GM21367 (cell line): ENCODE measurements around the gene ZFYVE26.
"Not testable (repeated sequence)": the region's sequence is repeated elsewhere in the genome, so short reads cannot be mapped to it uniquely, and the experiment has no call there.

Source experiments
- ATAC-seq: cut with Tn5 transposase; IDR thresholded peaks from one replicate; pipeline ENCODE4 v1.9.1; 2021; ENCODE audit not compliant: unreplicated experiment

The ZFYVE26 gene

DNA sequence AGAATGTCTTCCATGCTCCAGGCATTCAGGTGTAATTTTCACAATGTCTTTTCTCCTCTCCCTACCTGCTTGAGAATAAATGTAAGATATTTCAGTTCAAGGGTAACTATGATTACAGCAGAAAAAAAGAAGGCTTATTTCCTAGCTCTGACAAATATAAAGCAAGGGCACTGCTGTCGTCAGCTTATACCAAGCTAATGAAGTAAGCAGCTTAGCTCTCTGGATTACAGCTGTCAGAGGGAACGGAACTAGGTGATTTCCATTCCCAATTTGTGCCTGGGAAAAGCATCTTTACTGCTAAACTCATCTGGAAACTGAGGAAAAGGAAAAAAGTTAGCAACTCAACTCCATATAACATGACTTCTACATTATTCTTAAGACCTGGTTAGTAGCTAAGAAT is 56.5 kb downstream of the ZFYVE26 start:
- ATAC-seq: no peak

DNA sequence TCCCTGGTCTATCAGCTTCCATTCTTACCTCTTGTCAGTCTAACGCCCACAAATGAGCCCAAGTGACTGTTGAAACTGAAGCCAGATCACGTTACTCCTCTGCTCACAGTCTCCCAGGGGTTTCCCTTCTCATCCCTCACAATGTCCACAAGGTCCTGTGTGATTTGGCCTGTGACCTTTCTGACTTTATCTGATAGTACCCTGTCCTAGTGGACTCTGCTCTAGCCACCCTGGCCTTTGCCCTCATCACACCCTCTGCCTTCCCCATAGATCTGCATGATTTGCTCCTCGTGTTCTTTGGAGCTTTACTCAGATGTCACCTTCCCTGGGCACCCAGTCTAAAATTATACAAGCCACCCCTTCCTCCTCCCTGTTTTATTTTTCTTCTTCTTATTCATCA is 59.2 kb downstream of the ZFYVE26 start:
- ATAC-seq: no peak

DNA sequence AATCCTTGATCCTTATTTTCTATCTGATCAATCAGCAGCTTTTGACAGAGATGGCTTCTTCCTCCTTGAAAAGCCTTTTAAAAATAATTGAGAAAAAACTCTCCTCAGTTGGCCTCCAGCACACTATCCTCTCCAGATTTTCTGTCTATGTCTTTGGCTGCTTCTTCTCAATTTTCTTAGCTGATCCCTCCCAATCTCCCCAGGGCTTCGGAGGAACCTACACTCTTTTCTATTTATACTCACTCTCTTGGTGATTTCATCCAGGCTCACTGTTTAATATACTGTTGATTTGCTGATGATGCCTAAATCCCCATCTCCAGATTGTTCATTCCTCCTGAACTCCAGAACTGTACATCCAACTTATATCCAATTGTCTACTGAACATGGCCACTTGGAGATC is 59.9 kb downstream of the ZFYVE26 start:
- no peak for ATAC-seq

DNA sequence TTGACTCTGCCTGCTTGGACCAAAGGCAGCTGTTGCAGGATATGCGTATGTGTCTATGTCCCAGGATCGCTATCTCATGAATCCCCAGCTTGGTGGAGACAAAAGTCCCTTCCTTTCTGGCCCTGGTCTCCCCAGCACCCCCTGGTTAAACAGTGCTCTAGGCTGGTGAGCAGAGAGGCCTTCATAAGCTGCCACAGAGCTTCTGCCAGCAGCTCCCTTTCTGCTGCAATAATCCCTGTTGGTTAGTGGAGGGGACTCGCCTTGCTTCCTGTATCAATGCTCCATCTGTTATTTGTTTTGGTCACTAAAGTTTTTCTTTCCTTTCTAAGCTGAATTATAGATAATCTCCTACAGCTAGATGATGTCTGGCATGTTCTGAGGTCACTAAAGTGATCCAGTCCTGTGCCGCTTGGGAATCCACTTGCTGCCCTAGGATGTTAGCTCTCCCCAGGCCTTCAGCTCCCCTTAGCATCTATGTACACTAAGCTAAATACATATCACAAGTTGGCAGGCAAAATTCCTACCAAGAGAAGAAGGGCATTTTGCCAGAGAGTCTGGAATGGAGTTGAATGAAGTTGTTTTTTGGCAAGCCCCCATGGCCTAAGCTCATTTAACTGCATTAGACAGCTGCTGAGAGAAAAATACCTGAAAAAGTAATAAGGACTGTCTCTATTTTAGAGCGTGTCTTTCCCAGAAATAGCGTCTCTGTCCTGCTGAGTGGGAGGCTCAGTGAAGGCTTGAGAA is 66.9 kb downstream of the ZFYVE26 start:
- ATAC-seq: no peak

DNA sequence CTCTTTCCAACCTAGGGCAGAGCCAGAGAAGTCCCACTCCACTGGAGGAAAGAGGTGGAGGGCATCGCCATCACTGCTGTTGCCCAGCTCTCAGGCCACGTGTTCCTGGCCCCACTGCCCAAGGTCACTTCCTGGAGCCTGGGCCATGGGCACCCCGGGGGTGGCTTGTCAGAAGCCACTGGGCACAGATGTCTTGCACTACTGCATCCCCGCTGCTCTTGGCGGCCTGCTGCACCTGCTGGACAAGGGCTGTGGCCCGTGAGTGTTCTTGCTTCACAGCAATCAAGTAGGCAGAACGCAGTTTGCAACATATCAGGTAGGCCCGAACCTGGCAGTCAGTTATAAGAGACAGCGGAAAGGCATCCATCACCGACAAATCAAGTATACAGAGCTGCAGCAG is 68.1 kb downstream of the ZFYVE26 start:
- no peak for ATAC-seq

DNA sequence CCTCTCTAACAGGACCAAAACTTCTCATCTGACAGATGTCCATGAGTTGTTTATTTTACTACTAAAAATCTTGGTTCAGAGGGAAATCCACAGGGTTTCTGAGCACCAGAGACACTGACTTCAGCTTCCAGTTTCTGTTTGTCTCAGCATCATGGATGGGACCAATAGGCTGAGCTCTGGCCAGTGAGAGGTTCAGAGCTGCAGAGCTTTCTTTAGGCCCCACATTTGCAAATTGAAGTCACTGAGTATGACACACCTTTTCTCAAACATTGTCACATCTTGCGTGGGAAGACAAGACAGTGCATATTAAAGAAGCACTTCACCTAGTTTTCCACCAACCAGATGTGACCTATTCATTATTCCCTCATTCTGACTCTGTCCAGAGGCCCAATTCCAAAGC is 69.5 kb downstream of the ZFYVE26 start:
- ATAC-seq: no peak

DNA sequence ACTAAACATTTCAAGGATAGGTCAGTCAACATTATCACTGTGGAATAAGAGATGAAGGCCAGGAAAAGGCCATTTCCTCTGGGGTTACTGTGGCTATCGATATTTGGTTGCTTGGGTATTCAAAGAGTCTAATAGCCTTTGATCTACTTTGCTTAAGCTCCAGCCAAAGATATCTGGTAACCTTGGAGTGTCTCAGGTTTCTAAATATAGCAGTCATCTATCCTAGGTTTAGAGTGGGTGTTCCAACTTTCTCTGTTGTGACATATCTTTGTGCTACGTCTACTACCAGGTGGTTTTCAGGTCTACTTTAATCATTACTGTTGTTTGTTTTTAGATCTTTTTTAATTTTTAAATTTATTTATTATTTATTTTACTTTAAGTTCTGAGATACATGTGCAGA is 72.3 kb downstream of the ZFYVE26 start:
- no peak for ATAC-seq

DNA sequence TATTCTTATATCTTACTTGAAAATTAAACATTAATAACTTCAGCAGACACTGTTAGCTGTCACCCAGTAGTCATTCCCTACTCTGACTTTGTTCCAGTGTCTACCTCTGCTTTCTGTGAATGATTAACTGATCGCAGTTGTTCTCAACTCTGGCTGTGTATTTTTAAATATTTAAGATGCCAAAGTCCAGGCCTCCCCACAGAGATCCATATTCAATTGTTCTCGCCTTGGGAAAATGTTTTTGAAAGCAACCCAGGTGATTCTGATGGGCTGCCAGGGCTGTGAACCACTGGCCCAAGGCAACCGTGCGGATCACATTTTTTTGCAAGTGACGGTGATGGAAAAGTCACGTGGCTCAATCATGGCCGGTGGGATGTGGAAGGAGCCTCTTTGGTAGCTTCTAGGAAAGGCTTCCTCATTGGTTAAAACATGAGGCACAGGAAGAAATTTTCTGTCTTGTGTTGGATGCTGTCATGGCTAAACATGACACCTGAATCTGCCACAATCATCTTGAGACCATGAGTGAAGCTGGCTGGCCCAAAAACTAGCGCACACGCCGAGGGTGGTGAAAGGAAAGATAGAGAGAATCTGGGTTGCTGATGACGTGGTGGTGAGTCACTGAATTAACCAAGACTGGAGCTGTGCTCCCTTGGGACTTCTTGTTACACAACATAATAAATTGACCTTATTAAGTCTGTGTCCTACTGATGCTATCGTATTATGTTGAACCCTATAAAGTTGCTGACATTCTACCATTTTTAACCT is 77.5 kb downstream of the ZFYVE26 start:
- no peak for ATAC-seq

DNA sequence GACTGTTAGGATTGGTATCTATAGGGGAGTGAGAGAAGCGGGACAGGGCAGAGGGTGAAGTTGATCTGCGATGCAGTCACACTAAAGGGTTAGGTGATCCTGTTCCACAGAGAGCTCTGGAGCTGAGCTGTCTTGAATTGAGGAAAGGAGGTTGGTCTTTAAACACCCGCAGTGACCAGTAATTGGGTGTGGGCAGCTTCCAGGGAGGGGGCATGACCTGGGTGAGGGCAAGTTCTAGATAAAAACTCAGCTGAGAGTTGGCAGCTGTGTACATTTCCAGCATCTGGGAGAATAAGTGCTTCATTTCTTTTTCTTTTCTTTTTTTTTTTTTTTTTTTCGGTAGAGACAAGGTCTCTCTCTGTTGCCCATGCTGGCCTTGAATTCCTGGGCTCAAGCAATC is 79.6 kb downstream of the ZFYVE26 start:
- ATAC-seq: no peak

DNA sequence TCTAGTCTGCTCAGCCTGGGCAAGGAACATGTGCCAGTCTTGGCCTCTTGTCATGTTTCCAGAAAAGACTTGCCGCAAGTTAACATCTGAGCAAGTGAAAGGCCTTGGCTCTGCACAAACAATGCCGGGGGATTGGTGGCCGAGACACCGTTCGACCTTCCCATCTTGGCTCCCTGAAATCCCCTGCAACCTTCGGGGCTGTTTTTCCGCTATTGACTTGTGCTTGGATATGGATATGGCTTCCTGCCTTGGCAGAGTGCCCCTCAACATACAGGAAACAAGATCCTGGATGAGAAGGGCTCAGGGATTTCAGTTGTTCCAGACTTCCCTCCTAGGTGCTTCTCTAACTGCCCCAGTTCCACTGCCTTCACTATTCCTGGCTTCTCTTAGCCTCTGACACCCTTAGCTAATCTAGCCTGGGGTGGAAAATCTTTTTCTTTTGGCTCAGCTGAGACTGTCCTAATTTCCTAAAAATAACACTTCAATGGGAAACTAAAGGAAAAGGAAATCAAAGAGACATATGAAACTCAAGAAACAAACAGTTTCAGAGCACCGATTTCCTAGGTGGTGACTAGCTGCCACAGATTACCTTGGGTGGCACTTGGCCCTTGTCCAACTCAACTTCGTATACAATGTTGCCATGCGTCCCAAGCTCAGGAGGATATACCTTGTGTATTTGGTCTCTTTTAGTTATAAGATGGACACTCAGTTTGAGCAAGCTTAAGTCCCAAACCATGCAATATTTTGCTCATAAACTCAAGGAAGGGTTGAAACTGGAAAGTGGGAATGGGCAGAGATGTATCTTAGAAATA is 80.8 kb downstream of the ZFYVE26 start:
- no peak for ATAC-seq

DNA sequence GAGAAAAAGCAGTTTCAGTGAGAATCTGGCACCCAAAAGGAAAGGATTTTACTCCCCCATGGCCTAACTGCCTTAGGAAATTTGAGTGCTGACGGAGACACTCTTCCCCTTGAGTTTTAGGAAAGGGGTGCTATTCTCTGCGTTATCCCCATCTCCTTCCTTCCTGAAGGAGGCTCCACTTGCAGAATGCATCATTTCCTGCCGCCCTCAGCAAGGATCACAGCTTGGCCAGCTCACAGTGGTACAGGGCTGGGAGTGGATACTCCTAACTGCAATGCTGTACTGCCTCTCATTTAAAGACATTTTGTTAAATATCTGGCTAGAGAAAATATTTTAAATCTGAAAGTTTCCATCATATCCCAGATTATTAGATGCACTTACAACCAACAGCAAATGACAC is 81.7 kb downstream of the ZFYVE26 start:
- no peak for ATAC-seq

DNA sequence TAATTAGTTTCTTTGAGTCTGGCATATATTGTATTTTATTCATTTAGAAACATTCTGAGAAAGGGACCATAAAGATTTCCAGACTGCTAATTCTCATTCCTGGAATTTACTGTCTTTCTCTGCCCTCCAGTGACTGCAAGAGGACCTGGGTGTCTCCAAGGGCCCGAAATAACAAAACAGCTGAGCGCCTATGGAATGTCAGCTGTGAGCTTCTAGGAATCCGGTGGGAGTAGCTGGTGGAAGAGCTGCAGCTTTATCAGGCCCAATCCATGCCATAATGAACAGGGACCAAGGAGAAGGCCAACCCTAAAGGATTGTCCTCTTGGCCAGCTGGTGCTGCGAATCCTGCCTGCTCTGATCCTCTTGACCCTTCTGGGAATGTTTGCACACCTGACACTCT is 82.8 kb downstream of the ZFYVE26 start:
- ATAC-seq: no peak

DNA sequence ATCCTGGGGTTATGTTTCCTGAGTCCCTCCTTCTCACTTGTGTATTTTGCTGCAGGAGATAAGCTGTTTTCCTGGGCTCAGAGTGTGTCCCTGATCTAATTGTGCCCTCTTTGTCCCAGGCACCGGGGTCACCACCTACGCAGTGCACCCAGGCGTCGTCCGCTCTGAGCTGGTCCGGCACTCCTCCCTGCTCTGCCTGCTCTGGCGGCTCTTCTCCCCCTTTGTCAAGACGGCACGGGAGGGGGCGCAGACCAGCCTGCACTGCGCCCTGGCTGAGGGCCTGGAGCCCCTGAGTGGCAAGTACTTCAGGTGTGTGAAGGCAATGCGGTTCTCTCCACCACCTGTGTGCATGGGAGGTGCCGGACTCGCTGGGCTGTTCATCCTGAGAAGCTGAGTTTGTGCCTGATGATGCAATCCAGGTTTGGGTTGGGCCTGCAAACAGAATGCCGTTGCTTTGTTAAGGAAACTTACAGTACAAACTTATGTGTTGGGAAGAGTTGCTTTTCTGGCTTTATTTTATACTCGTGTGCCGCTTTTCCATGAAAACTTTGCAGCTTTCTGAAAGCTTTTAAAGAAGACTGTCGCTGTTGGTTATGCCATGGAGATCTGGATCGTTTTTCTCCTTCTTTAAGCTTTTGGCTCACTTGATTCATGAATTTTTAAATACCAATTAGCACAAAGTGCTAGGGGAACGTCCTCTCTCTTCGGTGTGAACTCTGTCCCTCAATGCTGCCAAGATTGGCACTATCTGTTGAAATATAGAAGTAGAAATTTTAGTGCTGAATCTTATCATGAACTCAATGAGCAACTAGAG is 87.1 kb downstream of the ZFYVE26 start:
- no peak for ATAC-seq

DNA sequence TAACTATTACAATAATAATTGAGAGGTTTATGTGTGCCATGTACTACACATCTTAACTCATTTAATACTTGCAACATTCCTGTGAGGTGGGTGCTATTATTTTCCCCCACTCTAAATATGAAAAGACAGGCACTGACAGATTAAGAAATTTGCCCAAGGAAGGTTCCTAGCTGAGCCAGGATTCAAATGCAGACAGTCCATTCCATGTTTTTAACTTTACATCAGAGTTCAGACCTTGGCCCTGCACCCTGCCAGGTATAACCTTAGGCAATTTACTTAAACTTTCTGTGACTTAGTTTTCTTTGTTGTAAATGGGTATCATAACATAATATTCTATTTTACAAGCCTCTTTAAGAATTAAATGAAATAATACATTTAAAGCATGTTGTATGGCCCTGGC is 88.1 kb downstream of the ZFYVE26 start:
- no peak for ATAC-seq

DNA sequence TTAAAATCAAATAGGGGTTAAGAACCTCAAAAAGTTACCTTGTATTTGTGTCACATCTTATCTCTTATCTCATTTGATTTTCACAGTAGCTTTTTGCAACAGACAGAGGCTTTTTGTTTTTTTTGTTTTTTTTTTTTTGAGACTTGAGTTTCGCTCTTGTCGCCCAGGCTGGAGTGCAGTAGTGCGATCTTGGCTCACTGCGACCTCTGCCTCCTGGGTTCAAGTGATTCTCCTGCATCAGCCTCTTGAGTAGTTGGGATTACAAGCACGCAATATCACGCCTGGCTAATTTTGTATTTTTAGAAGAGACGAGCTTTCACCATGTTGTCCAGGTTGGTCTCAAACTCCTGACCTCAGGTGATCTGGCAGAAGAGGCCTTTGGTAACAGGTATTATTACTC is 89.0 kb downstream of the ZFYVE26 start:
- no peak for ATAC-seq

DNA sequence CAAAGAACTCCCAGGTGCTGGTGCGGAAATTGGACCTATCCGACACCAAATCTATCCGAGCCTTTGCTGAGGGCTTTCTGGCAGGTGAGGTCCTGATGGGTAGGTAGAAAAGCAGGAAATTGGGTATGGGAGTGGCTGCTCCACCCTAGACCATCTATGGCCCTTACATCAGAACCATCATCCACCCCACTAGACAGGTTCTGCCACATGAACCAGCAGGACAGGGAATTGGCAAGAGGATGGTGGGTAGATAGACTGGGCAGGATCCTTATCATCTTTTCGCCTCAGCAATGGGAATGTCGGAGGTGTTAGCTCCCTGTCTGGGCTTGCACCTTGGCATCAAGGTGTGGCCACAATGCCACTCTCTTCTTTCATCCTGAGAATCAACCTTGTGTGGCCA is 91.2 kb downstream of the ZFYVE26 start:
- no peak for ATAC-seq

DNA sequence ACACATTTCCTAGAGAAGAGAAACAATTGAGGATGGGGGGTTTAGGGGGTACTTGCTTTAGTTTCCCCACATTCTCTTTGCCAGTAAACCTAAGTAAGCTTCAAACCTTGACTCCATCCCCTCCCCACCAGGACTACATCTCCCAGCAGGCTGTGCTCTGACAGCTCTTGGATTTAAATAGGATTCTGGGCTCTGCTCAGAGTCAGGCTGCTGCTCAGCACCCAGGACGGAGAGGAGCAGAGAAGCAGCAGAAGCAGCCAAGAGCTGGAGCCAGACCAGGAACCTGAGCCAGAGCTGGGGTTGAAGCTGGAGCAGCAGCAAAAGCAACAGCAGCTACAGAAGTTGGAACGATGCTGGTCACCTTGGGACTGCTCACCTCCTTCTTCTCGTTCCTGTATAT is 94.1 kb downstream of the ZFYVE26 start:
- ATAC-seq: no peak

DNA sequence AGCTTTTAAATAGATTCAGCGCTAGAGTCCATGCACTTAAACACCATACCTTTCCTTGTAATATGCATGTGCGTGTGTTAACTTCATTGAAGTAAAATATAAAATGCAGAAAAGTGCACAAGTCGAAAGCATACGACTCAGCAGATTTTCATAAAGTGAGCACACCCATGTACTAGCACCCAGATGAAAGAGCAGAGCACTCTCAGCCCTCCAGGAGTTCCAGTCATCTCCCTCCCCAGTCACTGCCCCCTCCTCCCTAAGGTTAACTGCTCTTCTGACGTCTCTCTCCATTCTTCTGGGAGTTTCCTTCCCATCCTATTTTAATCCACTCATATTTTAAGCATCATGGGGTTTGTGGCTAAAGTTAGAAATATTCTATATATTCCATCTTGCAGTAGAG is 94.5 kb downstream of the ZFYVE26 start:
- ATAC-seq: no peak

DNA sequence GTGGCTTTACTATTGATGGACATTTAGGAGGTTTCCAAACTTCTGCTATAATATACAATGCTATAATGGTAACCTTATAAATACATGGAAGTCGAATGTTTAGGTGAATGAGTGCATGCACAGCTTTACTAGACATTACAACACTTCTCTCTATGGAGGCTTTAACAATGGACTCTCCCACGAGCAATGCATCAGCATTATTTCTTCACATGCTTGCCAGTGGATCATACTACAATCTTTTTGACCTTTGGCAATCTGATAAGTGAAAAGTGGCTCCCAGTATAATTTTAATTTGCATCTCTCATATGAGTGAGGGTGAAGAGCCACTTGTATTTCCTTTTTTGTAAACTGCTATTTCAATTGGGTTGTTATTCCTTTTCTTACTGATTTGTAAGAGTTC is 96.5 kb downstream of the ZFYVE26 start:
- no peak for ATAC-seq

DNA sequence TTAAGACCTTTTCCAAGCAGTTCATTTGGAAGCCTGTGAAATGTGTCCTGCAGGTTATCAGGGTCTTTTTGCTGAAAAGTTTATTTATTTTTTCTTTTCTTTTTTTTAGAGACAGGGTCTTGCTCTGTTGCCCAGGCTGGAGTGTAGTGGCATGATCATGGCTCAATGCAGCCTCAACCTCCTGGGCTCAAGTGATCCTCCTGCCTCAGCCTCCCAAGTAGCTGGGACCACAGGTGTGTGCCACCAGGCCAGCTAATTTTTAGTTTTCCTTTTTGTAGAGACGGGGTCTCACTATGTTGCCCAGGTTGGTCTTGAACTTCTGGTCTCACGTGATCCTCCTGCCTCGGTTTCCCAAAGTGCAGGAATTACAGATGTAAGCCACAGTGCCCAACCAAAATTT is 97.0 kb downstream of the ZFYVE26 start:
- ATAC-seq: not testable (repeated sequence)

DNA sequence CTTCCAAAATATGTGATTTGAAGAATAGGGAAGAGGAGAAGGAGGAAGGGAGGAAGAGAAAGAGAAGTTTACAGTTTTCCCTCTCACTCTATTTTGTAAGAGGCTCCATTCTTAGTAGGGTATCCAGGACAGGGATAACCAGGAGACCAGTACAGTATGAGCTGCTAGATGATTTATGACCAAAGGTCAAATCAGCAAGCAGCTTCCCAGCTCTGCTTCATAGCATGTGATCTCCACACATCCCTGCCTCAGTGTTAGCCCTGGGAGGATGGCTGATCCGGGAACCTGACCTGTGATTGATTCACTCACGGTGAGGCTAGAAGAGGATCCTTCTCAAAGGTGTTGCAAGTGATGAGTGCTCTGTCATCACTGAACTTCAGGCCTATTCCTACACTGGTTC is 98.1 kb downstream of the ZFYVE26 start:
- no peak for ATAC-seq
